Astrocyte (in vitro differentiated cells and primary cell): ENCODE measurements around the gene FBXW8. TPM values are rescaled to one million over a fixed set of nuclear protein-coding genes. Genes with fewer than 3 reads are reported as not detected.

Source experiments
- DNase-seq: peaks from one replicate; pipeline ENCODE4 v3.0.0-alpha.2; 2010; ENCODE audit warnings: low read depth
- FAIRE-seq: peaks from 2 replicates; lab custom pipeline; 2011; peaks lifted over from hg19 to GRCh38; lab: Jason Lieb, UNC
- H2AFZ ChIP-seq: 2 replicates; pipeline ENCODE4 v1.6.0; 2012; ENCODE audit warnings: low read depth, low read length, inconsistent platforms
- H3K27ac ChIP-seq: 2 replicates; pipeline ENCODE4 v1.5.1; 2011; ENCODE audit warnings: low read depth, low read length, inconsistent platforms
- H3K27me3 ChIP-seq: 2 replicates; pipeline ENCODE4 v1.6.0; 2011; ENCODE audit warnings: low read length, inconsistent platforms; ENCODE audit not compliant: insufficient read depth
- H3K36me3 ChIP-seq: 2 replicates; pipeline ENCODE4 v1.5.1; 2011; ENCODE audit warnings: low read length, inconsistent platforms; ENCODE audit not compliant: insufficient read depth
- H3K4me1 ChIP-seq: 2 replicates; pipeline ENCODE4 v1.5.1; 2011; ENCODE audit warnings: low read length, inconsistent platforms; ENCODE audit not compliant: insufficient read depth
- H3K4me2 ChIP-seq: 2 replicates; pipeline ENCODE4 v1.6.0; 2012; ENCODE audit warnings: low read length, inconsistent platforms
- H3K4me3 ChIP-seq: 2 replicates; pipeline ENCODE4 v1.5.1; 2011; ENCODE audit warnings: low read depth, mild to moderate bottlenecking, low read length, inconsistent platforms; ENCODE audit not compliant: insufficient read depth
- H3K79me2 ChIP-seq: 2 replicates; pipeline ENCODE4 v1.6.0; 2012; ENCODE audit warnings: mild to moderate bottlenecking, low read length, inconsistent platforms; ENCODE audit not compliant: insufficient read depth
- H3K9ac ChIP-seq: 2 replicates; pipeline ENCODE4 v1.6.0; 2012; ENCODE audit warnings: mild to moderate bottlenecking, low read length, inconsistent platforms
- H3K9me3 ChIP-seq: 2 replicates; pipeline ENCODE4 v1.5.1; 2012; ENCODE audit warnings: low read depth, mild to moderate bottlenecking, low read length, inconsistent platforms; ENCODE audit not compliant: insufficient read depth
- H4K20me1 ChIP-seq: 2 replicates; pipeline ENCODE4 v1.6.0; 2012; ENCODE audit warnings: low read length, inconsistent platforms; ENCODE audit not compliant: insufficient read depth
- H3K27ac Mint-ChIP-seq: one replicate; pipeline ENCODE4 v1.8.0; 2021; ENCODE audit warnings: mild to moderate bottlenecking, mixed read lengths; ENCODE audit not compliant: unreplicated experiment
- H3K27me3 Mint-ChIP-seq: one replicate; pipeline ENCODE4 v1.8.0; 2021; ENCODE audit warnings: low read depth, mixed read lengths; ENCODE audit not compliant: unreplicated experiment
- H3K36me3 Mint-ChIP-seq: one replicate; pipeline ENCODE4 v1.8.0; 2021; ENCODE audit warnings: low read depth, mixed read lengths; ENCODE audit not compliant: unreplicated experiment
- H3K4me1 Mint-ChIP-seq: one replicate; pipeline ENCODE4 v1.8.0; 2021; ENCODE audit warnings: low read depth, mixed read lengths; ENCODE audit not compliant: unreplicated experiment
- H3K4me3 Mint-ChIP-seq: one replicate; pipeline ENCODE4 v1.8.0; 2021; ENCODE audit warnings: mild to moderate bottlenecking, moderate library complexity, mixed read lengths; ENCODE audit not compliant: unreplicated experiment
- H3K9me3 Mint-ChIP-seq: one replicate; pipeline ENCODE4 v1.8.0; 2021; ENCODE audit warnings: mild to moderate bottlenecking, mixed read lengths; ENCODE audit not compliant: unreplicated experiment
- CTCF ChIP-seq: IDR thresholded peaks from 2 replicates; pipeline ENCODE4 v1.5.1; 2011; ENCODE audit warnings: low read depth, mild to moderate bottlenecking, inconsistent platforms, low read length, moderate library complexity; ENCODE audit not compliant: insufficient read depth
- EZH2 ChIP-seq: IDR thresholded peaks from 2 replicates; pipeline ENCODE4 v1.6.1; 2012; ENCODE audit warnings: mild to moderate bottlenecking, low read length, inconsistent platforms; ENCODE audit not compliant: insufficient read depth
- total RNA-seq: library from RNA; stranded (reverse); gene quantifications from 2 replicates; pipeline ENCODE4 v1.2.1, GENCODE V29; 2021

FBXW8 gene
- total RNA-seq, 1 donor from 2014 or later: 26.4 TPM

DNA sequence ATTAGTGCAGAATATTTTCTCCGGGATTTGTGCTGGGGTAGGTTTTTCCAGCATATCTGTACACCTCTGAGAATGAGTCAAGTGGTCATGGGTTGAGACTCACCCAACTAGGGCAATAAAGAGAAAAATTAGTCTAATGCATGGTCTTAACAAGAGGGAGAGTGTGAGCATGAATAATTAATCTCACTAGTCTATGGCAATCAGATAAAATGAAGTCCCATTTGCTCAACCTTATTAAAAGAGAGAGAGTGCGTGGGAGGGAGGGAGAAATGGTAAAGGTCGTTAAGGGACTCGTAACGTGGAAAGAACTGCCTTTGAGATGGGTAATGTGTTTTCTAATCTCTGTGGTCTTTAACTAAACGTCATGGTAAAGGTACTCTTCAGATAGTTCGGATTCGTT is 96.8 kb downstream of the FBXW8 start:
- Mint-ChIP-seq H3K27ac (no peak overlapping the region), H3K9me3 (peaks cover 3% of the 10 kb centered on the region), H3K27me3 (no peaks in the 10 kb centered on the region), H3K4me1 (peaks cover 12% of the 10 kb centered on the region), H3K36me3 (peaks cover 38% of the 10 kb centered on the region), H3K4me3 (no peak overlapping the region)
- TF ChIP-seq EZH2 (no peak), CTCF (no peak)
- Histone ChIP-seq H3K27me3 (no peaks in the 10 kb centered on the region), H3K9ac (no peak overlapping the region), H3K4me3 (no peak overlapping the region), H3K27ac (no peak overlapping the region), H3K79me2 (no peaks in the 10 kb centered on the region), H3K4me2 (no peak overlapping the region), H2AFZ (no peak overlapping the region), H4K20me1 (peaks cover 8% of the 10 kb centered on the region), H3K9me3 (no peaks in the 10 kb centered on the region), H3K36me3 (peaks cover 18% of the 10 kb centered on the region), H3K4me1 (no peaks in the 10 kb centered on the region)
- DNase-seq (no peak), FAIRE-seq (no peak)

DNA sequence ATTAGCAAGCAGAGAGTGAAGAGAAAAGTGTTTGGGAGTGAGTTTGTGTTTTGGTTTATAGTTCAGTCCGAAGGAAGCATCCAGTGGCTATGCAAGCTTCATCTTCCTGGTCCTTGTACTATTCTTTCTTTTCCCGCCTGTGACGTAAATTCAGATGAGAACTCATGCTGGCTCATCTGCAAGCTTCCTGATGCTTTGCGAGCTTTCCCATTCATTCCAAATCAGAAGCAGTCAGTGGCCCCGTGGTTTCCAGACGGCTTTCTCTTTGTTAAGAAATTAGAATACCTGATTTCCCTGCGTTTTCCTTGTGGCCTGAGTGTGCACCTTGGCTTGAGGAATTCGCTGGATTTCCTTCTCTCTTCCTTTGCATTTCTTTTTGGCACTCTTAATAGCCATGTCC is 99.0 kb downstream of the FBXW8 start:
- no peak overlapping the region for H3K9ac ChIP-seq
- H3K4me3 ChIP-seq: no peak overlapping the region
- TF ChIP-seq CTCF (no peak), EZH2 (no peak)
- H3K27ac ChIP-seq: no peak overlapping the region
- H3K4me3 Mint-ChIP-seq: no peak overlapping the region
- FAIRE-seq: no peak
- H3K36me3 Mint-ChIP-seq: peaks cover 45% of the 10 kb centered on the region
- no peak overlapping the region for H2AFZ ChIP-seq
- no peak overlapping the region for H3K27ac Mint-ChIP-seq
- no peaks in the 10 kb centered on the region for H3K27me3 Mint-ChIP-seq
- H3K79me2 ChIP-seq: no peaks in the 10 kb centered on the region
- H3K9me3 Mint-ChIP-seq: peaks cover 3% of the 10 kb centered on the region
- no peaks in the 10 kb centered on the region for H3K27me3 ChIP-seq
- peaks cover 21% of the 10 kb centered on the region for H3K36me3 ChIP-seq
- DNase-seq: no peak
- no peak overlapping the region for H3K4me2 ChIP-seq
- no peaks in the 10 kb centered on the region for H3K9me3 ChIP-seq
- no peaks in the 10 kb centered on the region for H3K4me1 ChIP-seq
- peaks cover 18% of the 10 kb centered on the region for H3K4me1 Mint-ChIP-seq
- H4K20me1 ChIP-seq: peaks cover 5% of the 10 kb centered on the region

DNA sequence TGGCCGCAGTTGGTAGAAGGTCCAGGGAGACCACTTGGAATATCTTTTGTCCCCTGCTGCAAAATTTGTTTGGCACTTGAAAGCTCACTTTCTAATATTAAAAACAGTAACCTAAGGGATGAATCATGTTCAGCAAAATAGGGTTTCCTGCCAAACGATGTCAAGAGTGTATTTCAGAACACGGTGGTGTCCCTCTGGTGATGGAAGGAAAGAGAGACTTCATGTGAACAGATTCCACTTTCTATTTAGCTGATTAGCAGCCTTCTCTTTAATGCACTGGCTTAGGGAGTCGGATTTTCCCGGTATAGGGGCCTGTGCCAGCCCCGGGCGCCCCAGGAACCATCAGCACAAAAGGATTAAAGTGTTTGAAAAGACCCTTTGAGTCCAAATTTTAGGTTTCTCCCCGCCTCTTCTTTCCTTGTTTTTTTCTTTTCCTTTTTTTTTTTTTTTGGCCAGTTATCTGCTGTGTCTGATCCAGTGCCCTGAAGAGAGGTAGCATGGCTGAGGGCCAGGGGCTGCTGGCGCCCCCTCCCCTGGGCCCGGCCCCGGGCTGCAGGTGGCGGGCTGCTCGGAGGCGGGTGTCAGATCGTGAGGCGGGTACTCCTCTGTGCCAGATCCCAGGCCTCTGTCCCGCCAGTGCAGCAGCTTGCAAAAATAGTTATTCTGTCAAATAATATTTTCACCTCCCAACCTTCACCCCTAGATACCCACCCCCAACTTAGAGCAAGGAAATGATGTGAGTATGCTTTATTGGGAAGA is 100.1 kb downstream of the FBXW8 start:
- Histone ChIP-seq H3K9ac (no peak overlapping the region), H3K27ac (no peak overlapping the region), H3K27me3 (no peaks in the 10 kb centered on the region), H3K79me2 (no peaks in the 10 kb centered on the region), H3K4me2 (no peak overlapping the region), H3K4me3 (no peak overlapping the region), H3K36me3 (peaks cover 22% of the 10 kb centered on the region), H2AFZ (no peak overlapping the region), H3K4me1 (no peaks in the 10 kb centered on the region), H4K20me1 (peaks cover 8% of the 10 kb centered on the region), H3K9me3 (no peaks in the 10 kb centered on the region)
- Mint-ChIP-seq H3K4me1 (peaks cover 18% of the 10 kb centered on the region), H3K36me3 (peaks cover 45% of the 10 kb centered on the region), H3K4me3 (no peak overlapping the region), H3K27me3 (no peaks in the 10 kb centered on the region), H3K27ac (no peak overlapping the region), H3K9me3 (peaks cover 3% of the 10 kb centered on the region)
- TF ChIP-seq CTCF: no peak
- no peak for TF ChIP-seq EZH2
- DNase-seq (no peak), FAIRE-seq (no peak)
